Hepatocyte (in vitro differentiated cells): ENCODE results near the gene SETX. TPM values are rescaled to one million over a fixed set of nuclear protein-coding genes. Genes with fewer than 3 reads are reported as not detected.

Source experiments
- DNase-seq: peaks from one replicate; pipeline ENCODE4 v3.0.0-alpha.2; 2016; ENCODE audit warnings: low spot score
- H2AFZ ChIP-seq: fragments of 200-600 bp; sonication (generic); 2 replicates; pipeline ENCODE4 v1.6.0; 2016; ENCODE audit warnings: antibody characterized with exemption, mild to moderate bottlenecking
- H3K27ac ChIP-seq: fragments of 200-600 bp; sonication (generic); 2 replicates; pipeline ENCODE4 v1.5.1; 2016; ENCODE audit warnings: mild to moderate bottlenecking
- H3K27me3 ChIP-seq: fragments of 200-600 bp; sonication (generic); 2 replicates; pipeline ENCODE4 v1.6.1; 2016
- H3K36me3 ChIP-seq: fragments of 200-600 bp; sonication (generic); replicated peaks from 2 replicates; pipeline ENCODE4 v1.5.1; 2016; ENCODE audit warnings: low read depth; ENCODE audit not compliant: insufficient read depth
- H3K4me1 ChIP-seq: fragments of 200-600 bp; sonication (generic); 2 replicates; pipeline ENCODE4 v1.5.1; 2016; ENCODE audit warnings: mild to moderate bottlenecking, moderate library complexity; ENCODE audit not compliant: insufficient read depth
- H3K4me2 ChIP-seq: fragments of 200-600 bp; sonication (generic); 2 replicates; pipeline ENCODE4 v1.6.0; 2016
- H3K4me3 ChIP-seq: fragments of 200-600 bp; sonication (generic); 2 replicates; pipeline ENCODE4 v1.5.1; 2016; ENCODE audit warnings: mild to moderate bottlenecking
- H3K79me2 ChIP-seq: fragments of 200-600 bp; sonication (generic); 2 replicates; pipeline ENCODE4 v1.6.0; 2017; ENCODE audit warnings: mild to moderate bottlenecking
- H3K9me2 ChIP-seq: fragments of 200-600 bp; sonication (generic); replicated peaks from 2 replicates; pipeline ENCODE4 v1.6.0; 2017; ENCODE audit warnings: mild to moderate bottlenecking; ENCODE audit not compliant: insufficient read depth
- H3K9me3 ChIP-seq: fragments of 200-600 bp; sonication (generic); 2 replicates; pipeline ENCODE4 v1.5.1; 2016; ENCODE audit warnings: low read depth, mild to moderate bottlenecking
- H4K20me1 ChIP-seq: fragments of 200-600 bp; sonication (generic); 2 replicates; pipeline ENCODE4 v1.6.0; 2016; ENCODE audit warnings: mild to moderate bottlenecking; ENCODE audit not compliant: insufficient read depth, poor library complexity, severe bottlenecking
- EZH2 ChIP-seq: fragments of 200-600 bp; sonication (generic); IDR thresholded peaks from 2 replicates; pipeline ENCODE4 v1.6.1; 2016; ENCODE audit warnings: antibody characterized with exemption, mild to moderate bottlenecking, borderline replicate concordance
- EZH2phosphoT487 ChIP-seq: fragments of 200-600 bp; sonication (generic); IDR thresholded peaks from one replicate; pipeline ENCODE4 v1.6.1; 2018; ENCODE audit warnings: antibody characterized with exemption, mild to moderate bottlenecking, low read depth, moderate library complexity; ENCODE audit not compliant: unreplicated experiment, severe bottlenecking
- WGBS: methylation state at CpG from one replicate; pipeline ENCODE4 v1.1.6; 2016; ENCODE audit warnings: low lambda C conversion rate; ENCODE audit errors: missing lambda C conversion rate; 5-methylcytosine and 5-hydroxymethylcytosine counted together
- polyA plus RNA-seq: library from polyadenylated mRNA; unstranded; fragments of >200 nt; fragmentation: Nextera tagmentation; extraction: Ambion mirVana; gene quantifications from 2 replicates; pipeline ENCODE4 v1.2.1, GENCODE V29; 2016
- total RNA-seq: library from RNA; depleted of rRNA; stranded (reverse); fragments of >200 nt; gene quantifications from 2 replicates; pipeline ENCODE4 v1.2.3, GENCODE V29; 2014
- TF ChIP-seq, protein P1 (sequence below): fragments of 200-600 bp; sonication (generic); IDR thresholded peaks from 2 replicates; pipeline ENCODE4 v1.5.1; 2016; ENCODE audit warnings: antibody characterized with exemption, mild to moderate bottlenecking; ENCODE audit not compliant: poor library complexity

SETX gene
- total and polyA plus RNA-seq, 2 experiments from 2014 or later, result 12.0 to 61.0 TPM

DNA sequence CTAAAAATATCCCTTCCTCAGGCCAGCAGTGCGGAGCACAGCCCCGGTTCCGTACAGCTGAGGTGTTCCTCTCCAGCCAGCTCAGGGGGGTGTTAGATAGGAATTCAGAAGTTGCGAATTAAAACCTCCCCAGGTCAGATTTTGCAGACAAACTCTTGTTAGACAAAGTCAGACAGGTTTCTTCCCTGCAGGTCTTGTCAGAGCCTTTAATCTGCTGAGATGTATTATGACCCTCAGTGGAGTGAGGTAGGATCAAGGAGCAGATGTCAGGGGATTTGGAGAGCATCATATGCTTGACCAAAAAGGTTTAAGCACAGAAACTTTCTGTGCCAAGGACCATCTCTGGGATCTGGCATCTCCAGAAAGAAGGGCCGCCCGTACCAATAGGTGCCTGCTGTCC is 132.8 kb downstream of the SETX start:
- H3K27ac ChIP-seq, result no peak overlapping the region
- H4K20me1 ChIP-seq, result no peaks in the 10 kb centered on the region
- H3K27me3 ChIP-seq, result no peaks in the 10 kb centered on the region
- no peak overlapping the region for H3K4me3 ChIP-seq
- H3K36me3 ChIP-seq, result no peaks in the 10 kb centered on the region
- TF ChIP-seq, protein P1, sequence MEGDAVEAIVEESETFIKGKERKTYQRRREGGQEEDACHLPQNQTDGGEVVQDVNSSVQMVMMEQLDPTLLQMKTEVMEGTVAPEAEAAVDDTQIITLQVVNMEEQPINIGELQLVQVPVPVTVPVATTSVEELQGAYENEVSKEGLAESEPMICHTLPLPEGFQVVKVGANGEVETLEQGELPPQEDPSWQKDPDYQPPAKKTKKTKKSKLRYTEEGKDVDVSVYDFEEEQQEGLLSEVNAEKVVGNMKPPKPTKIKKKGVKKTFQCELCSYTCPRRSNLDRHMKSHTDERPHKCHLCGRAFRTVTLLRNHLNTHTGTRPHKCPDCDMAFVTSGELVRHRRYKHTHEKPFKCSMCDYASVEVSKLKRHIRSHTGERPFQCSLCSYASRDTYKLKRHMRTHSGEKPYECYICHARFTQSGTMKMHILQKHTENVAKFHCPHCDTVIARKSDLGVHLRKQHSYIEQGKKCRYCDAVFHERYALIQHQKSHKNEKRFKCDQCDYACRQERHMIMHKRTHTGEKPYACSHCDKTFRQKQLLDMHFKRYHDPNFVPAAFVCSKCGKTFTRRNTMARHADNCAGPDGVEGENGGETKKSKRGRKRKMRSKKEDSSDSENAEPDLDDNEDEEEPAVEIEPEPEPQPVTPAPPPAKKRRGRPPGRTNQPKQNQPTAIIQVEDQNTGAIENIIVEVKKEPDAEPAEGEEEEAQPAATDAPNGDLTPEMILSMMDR, result no peak
- TF ChIP-seq EZH2phosphoT487 (no peak), EZH2 (no peak)
- H3K9me3 ChIP-seq, result no peaks in the 10 kb centered on the region
- no peaks in the 10 kb centered on the region for H3K9me2 ChIP-seq
- no peaks in the 10 kb centered on the region for H3K79me2 ChIP-seq
- 91% methylated on average over 6 of the region's 6 CpGs for WGBS
- no peak overlapping the region for H3K4me2 ChIP-seq
- no peaks in the 10 kb centered on the region for H3K4me1 ChIP-seq
- no peak for DNase-seq
- H2AFZ ChIP-seq, result no peak overlapping the region

DNA sequence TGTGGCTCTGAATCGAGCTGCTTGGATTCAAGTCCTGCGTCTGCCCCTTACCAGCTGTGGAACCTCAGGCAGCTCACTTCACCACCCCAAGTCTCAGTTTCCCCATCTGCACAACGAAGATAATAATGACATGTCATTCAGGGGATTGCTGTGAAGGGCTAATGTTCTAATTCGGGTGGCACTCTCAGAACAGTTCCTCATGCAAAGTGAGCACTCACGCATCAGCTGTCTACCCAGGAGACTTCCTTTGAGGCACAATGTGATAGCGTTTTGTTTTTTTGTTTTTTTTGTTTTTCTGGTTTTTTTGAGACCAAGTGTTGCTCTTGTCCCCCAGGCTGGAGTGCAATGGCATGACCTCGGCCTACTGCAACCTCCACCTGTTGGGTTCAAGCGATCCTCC is 136.6 kb downstream of the SETX start:
- Histone ChIP-seq H3K79me2 (no peaks in the 10 kb centered on the region), H4K20me1 (no peaks in the 10 kb centered on the region), H2AFZ (no peak overlapping the region), H3K9me2 (no peaks in the 10 kb centered on the region), H3K36me3 (no peaks in the 10 kb centered on the region), H3K4me3 (no peak overlapping the region), H3K9me3 (no peaks in the 10 kb centered on the region), H3K27ac (no peak overlapping the region), H3K4me1 (peaks cover 12% of the 10 kb centered on the region), H3K27me3 (no peaks in the 10 kb centered on the region), H3K4me2 (no peak overlapping the region)
- 87% methylated on average over 8 of the region's 8 CpGs for WGBS
- DNase-seq, result no peak
- TF ChIP-seq, protein P1, result no peak
- TF ChIP-seq EZH2, result no peak
- no peak for TF ChIP-seq EZH2phosphoT487

DNA sequence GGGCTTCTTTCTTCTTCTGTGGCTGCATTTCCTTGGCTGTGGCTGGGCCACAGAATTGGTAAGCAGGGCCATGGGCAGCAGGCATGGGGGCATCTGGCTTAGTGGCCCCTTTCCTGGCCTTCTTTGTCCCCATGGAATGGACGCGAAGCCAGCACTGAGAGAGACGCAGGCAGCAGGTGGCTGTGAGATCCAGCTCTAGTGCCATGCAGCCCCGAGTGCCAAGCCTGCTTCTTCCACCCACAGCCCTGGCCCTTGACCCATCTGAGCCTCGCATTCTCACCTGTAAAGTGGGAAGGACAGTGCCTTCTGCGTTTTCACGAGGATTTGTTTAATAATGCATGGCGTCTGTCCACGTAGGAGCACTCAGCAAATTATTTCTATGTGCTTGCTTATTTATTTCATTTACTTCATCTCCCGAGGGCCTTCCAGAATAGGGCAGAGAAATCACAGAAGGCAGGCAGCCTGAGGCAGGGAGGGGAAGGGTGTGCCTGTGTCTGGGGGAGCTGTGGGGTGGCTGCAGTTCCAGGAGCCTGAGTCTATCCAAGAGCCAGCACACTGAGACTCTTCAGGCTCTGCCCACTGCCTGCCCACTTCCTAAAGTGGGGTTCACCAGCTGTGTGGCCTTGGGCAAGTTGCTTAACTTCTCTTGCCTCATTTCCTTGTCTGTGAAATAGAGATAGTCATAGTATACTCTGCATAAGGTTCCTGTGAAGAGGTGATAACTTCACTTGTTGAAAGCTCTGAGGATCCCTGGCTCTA is 137.7 kb downstream of the SETX start:
- TF ChIP-seq EZH2 (no peak), EZH2phosphoT487 (no peak)
- TF ChIP-seq, protein P1, result no peak
- Histone ChIP-seq H3K79me2 (no peaks in the 10 kb centered on the region), H3K9me3 (no peaks in the 10 kb centered on the region), H3K27ac (no peak overlapping the region), H3K36me3 (no peaks in the 10 kb centered on the region), H2AFZ (no peak overlapping the region), H3K9me2 (no peaks in the 10 kb centered on the region), H3K27me3 (no peaks in the 10 kb centered on the region), H4K20me1 (no peaks in the 10 kb centered on the region), H3K4me2 (no peak overlapping the region), H3K4me1 (peaks cover 12% of the 10 kb centered on the region), H3K4me3 (no peak overlapping the region)
- 77% methylated on average over 10 of the region's 10 CpGs for WGBS
- no peak for DNase-seq
